Fibroblast of skin of back (primary cell): Measurements from ENCODE around the gene CCNI.

Experiments used
- DNase-seq: peaks from one replicate; pipeline ENCODE4 v3.0.0-alpha.2; 2013

The CCNI gene

DNA sequence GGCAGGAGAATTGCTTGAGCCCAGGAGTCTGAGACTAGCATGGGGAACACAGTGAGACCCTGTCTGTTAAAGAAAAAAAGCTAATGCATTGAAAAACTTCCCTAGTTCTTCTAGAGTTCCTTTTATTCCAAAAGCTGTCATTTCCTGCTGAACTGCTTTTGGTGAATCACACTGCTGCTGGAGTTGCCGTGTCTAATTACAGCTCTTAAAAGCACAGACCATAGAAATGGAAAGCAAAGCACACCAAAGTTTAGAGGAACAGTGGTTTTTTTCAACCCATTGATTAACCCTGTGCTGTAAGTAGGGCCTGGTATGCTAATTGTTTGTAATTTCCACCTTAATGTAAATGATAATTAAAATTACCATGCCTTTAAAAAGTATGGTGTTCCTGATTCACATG is 73.9 kb downstream of the CCNI start:
- peak; percentile 76 for DNase-seq

DNA sequence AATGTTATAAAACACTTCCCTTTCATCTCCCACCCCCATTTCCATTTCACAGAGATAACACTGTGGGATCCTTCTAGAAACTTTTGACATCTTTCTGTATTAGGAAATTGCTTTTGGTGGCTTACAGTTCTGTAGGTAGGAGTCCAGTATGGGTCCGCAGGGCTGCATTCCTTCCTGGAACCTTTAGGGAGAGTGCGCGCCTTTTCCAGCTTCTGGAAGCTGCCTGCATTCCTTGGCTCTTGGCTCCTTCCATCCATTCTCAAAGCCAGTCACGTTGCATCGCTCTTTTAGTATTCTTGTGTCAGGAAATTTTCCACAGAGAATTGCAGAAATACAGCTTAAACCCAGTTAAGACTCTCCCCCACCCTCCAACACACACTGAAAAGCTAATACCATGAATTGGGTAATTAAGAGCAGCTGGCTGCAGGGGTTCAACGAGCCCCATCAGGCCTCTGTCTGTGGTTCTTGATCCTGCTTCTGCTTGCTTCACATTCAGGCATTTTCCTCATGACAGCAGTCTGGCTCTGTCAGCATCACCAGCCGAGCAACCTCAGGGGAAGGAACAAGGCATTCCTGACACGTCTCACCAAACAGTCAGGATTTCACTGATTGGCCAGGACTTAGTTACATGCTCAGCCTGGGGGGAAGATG is 77.4 kb downstream of the CCNI start:
- DNase-seq, result peak; percentile 85

DNA sequence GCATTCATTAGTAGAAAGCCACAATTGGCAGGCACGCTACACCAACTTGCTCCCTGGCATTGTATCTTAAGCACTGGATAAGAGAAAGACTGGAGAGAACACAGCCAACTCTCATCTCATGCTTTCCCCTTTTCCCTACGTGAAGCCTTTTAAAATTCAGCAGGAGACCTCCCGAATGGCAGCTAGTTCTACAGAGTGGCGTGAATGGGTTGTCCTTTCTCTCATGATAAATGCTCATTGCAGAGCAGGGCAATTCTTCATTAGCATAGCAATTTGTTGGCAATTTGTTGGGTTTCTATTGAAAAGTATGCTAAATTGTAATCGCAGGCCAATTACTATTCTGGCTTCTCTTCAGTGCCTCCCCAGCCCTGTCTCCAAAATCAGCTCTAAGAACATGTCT is 78.3 kb downstream of the CCNI start:
- no peak for DNase-seq
